HepG2 (cell line): Measurements from ENCODE around the gene HDAC8. TPM values are rescaled to one million over a fixed set of nuclear protein-coding genes. Genes with fewer than 3 reads are reported as not detected.

ENCODE experiments used
- GATAD1 ChIP-seq: IDR thresholded peaks from 2 replicates; pipeline ENCODE4 v1.6.1; 2016; ENCODE audit warnings: missing genetic modification reagents, missing compliant biosample characterization
- HOXA5 ChIP-seq: sonication (generic); formaldehyde crosslinking; IDR thresholded peaks from 2 replicates; pipeline ENCODE4 v1.4.0; 2020; ENCODE audit warnings: missing genetic modification reagents
- KDM4B ChIP-seq: sonication (generic); formaldehyde crosslinking; IDR thresholded peaks from 2 replicates; pipeline ENCODE4 v1.4.0; 2020; ENCODE audit warnings: missing genetic modification reagents
- NFYB ChIP-seq: sonication (generic); formaldehyde crosslinking; IDR thresholded peaks from 2 replicates; pipeline ENCODE4 v1.4.0; 2020; ENCODE audit warnings: missing genetic modification reagents
- NKX3-1 ChIP-seq: sonication (generic); formaldehyde crosslinking; IDR thresholded peaks from 2 replicates; pipeline ENCODE4 v1.5.0; 2020; ENCODE audit warnings: missing genetic modification reagents
- NPAS2 ChIP-seq: sonication (generic); formaldehyde crosslinking; IDR thresholded peaks from 2 replicates; pipeline ENCODE4 v1.8.0; 2022; ENCODE audit warnings: mild to moderate bottlenecking, missing genetic modification reagents, borderline replicate concordance
- PBX2 ChIP-seq: IDR thresholded peaks from 2 replicates; pipeline ENCODE4 v1.6.1; 2016; ENCODE audit warnings: control low read depth
- PITX1 ChIP-seq: sonication (generic); formaldehyde crosslinking; IDR thresholded peaks from 2 replicates; pipeline ENCODE4 v1.5.1; 2020; ENCODE audit warnings: mild to moderate bottlenecking, missing genetic modification reagents
- POLR2AphosphoS5 ChIP-seq: IDR thresholded peaks from 2 replicates; pipeline ENCODE4 v1.6.1; 2012; ENCODE audit warnings: low read depth, low read length
- PRDM15 ChIP-seq: sonication (generic); formaldehyde crosslinking; IDR thresholded peaks from 2 replicates; pipeline ENCODE4 v1.4.0; 2020; ENCODE audit warnings: missing genetic modification reagents
- THAP11 ChIP-seq: IDR thresholded peaks from 2 replicates; pipeline ENCODE4 v1.6.1; 2016; ENCODE audit warnings: missing biosample characterization, missing genetic modification reagents
- ZFP62 ChIP-seq: sonication (generic); formaldehyde crosslinking; IDR thresholded peaks from 2 replicates; pipeline ENCODE4 v1.4.0; 2020; ENCODE audit warnings: missing genetic modification reagents
- ZHX1 ChIP-seq: sonication (generic); formaldehyde crosslinking; IDR thresholded peaks from 2 replicates; pipeline ENCODE4 v1.8.1; 2022; ENCODE audit warnings: low read depth, mild to moderate bottlenecking, missing genetic modification reagents
- ZNF101 ChIP-seq: sonication (generic); formaldehyde crosslinking; IDR thresholded peaks from 2 replicates; pipeline ENCODE4 v1.4.0; 2020; ENCODE audit warnings: mild to moderate bottlenecking, low read depth, missing genetic modification reagents, borderline replicate concordance
- ZNF556 ChIP-seq: sonication (generic); formaldehyde crosslinking; IDR thresholded peaks from 2 replicates; pipeline ENCODE4 v1.4.0; 2020; ENCODE audit warnings: mild to moderate bottlenecking, missing genetic modification reagents, borderline replicate concordance
- ZNF580 ChIP-seq: IDR thresholded peaks from 2 replicates; pipeline ENCODE4 v1.6.1; 2016; ENCODE audit warnings: low read depth, borderline replicate concordance
- ZNF766 ChIP-seq: sonication (generic); formaldehyde crosslinking; IDR thresholded peaks from 2 replicates; pipeline ENCODE4 v1.5.0; 2020; ENCODE audit warnings: missing genetic modification reagents, borderline replicate concordance
- ZXDC ChIP-seq: sonication (generic); formaldehyde crosslinking; IDR thresholded peaks from 2 replicates; pipeline ENCODE4 v1.5.0; 2020; ENCODE audit warnings: mild to moderate bottlenecking, missing genetic modification reagents
- polyA plus RNA-seq, 8 experiments: library from polyadenylated mRNA; depleted of rRNA in 3 of 8; stranded (reverse) in 7 of 8; unstranded in 1 of 8; fragments of >200 nt; fragmentation: Illumina TruSeq in 4 of 8; extraction: Trizol in 4 of 8; gene quantifications; 2 replicates each; pipeline versions ENCODE4 v1.2.1 to v1.2.3, GENCODE V29; 2011 to 2016; ENCODE audit warnings: low read depth in 4 of 8, missing spikeins in 1 of 8, mixed read lengths in 1 of 8; ENCODE audit not compliant: insufficient read depth in 1 of 8
- total RNA-seq, 5 experiments: library from RNA; depleted of rRNA; stranded (reverse); fragments of >200 nt; fragmentation: Illumina TruSeq; extraction: Trizol; gene quantifications; 2 replicates each; pipeline ENCODE4 v1.2.3, GENCODE V29; 2016; ENCODE audit warnings: low read depth in 1 of 5

HDAC8 gene
- total and polyA plus RNA-seq, 2 of the 13 experiments (the other 11 are each of a cell fraction or from before 2014, with no cell fraction given) = 13.7 to 28.6 TPM

GRCh38 chrX:72572248-72573157 lies at the start of gene HDAC8 (continued):
- TF ChIP-seq ZHX1 (CRISPR knock-in tag) (no peak), ZNF766 (CRISPR knock-in tag) (no peak), NPAS2 (CRISPR knock-in tag) (no peak), PITX1 (CRISPR knock-in tag) (0 out of 2 replicates have a peak, but pooled peaks have one; percentile 20), HOXA5 (CRISPR knock-in tag) (no peak), ZNF101 (no peak), ZFP62 (CRISPR knock-in tag) (no peak), GATAD1 (CRISPR knock-in tag) (peak; percentile 70), PBX2 (no peak), KDM4B (CRISPR knock-in tag) (no peak), ZNF580 (CRISPR knock-in tag) (no peak), THAP11 (peak; percentile 98), NFYB (CRISPR knock-in tag) (no peak), PRDM15 (CRISPR knock-in tag) (0 out of 2 replicates have a peak, but pooled peaks have one; percentile 66), POLR2AphosphoS5 (0 out of 2 replicates have a peak, but pooled peaks have one; percentile 36), ZNF556 (CRISPR knock-in tag) (no peak), NKX3-1 (CRISPR knock-in tag) (no peak), ZXDC (CRISPR knock-in tag) (no peak)
